GM19351 (cell line): ENCODE measurements around the gene EEF1AKMT4.
A peak's percentile ranks its signal among the peaks of the same experiment; 100 is the strongest.

ENCODE experiments used
- ATAC-seq: cut with Tn5 transposase; IDR thresholded peaks from one replicate; pipeline ENCODE4 v1.9.1; 2021; ENCODE audit warnings: mild to moderate bottlenecking, moderate library complexity; ENCODE audit not compliant: unreplicated experiment

Gene EEF1AKMT4

DNA sequence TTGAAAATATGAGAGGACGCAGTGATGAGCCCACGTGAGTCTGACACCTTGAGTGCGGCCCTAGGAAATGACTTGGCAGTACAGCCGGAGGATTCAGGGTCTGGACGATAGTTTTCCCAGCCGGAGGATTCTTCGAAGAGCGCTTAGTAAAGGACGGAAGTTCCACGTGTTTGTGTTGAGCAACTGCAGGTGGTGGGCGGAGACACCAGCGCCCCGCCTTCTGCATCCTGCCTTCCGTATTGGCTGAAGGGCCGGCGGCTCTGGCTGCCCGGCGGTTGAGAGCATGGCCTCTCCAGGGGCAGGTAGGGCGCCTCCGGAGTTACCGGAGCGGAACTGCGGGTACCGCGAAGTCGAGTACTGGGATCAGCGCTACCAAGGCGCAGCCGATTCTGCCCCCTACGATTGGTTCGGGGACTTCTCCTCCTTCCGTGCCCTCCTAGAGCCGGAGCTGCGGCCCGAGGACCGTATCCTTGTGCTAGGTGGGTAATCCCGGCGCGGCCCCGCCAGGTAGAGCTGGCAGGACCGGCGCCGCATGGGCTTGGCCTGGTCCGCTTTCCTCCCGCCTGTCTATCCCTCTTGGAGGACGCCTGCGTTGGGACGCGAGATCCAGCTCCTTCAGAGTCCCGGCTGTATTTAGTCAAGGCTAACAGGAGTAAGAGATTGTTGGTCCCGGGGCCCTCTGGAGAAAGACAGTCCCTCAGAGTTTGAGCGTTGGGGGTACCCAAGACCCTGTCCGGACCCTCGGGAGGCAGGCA, at the start of gene EEF1AKMT4:
Gene EEF1AKMT4 (plus strand): TSS at position 261 of the 755 bp plus-strand sequence. CDS start 23 bp downstream, at position 284.
- ATAC-seq, result peak; percentile 85

DNA sequence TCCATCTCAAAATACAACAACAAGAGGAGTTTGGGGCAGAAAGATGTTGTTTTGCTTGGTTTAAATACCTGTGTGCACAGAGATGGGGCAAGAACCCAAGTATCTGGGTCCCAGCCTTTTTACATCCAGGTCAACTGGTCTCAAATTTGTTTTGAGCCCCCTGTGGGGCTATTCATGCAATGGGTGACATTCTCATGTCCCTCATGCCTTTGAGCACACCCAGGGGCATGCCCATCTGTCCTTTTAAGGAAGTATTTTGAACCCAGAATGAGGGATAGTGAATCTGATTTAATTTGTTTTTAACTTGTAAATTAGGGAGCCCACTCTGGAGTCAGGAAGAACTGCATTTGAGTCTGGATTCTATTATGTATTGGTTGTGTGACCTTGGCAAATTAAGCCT, 48.6 kb upstream of the EEF1AKMT4 start:
- ATAC-seq, result no peak

DNA sequence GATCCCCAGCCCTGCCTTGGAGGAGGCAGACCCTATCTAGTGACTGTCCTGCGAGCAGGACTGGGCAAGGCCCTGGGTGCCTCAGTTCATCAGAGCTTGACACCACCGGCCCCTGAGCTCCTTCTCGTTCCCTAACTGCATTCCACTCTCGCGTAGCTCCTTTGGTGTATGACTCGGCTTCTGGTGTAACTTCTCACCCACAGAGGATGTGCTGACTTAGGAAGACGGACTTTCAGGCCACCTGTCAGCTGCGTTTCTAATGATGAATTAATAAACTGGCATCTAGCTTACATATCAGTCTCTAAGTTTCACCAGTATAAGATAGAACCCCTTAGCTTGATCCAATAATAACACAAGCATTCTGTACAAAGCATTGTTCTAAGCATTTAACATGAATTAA, 45.9 kb upstream of the EEF1AKMT4 start:
- ATAC-seq, result no peak

DNA sequence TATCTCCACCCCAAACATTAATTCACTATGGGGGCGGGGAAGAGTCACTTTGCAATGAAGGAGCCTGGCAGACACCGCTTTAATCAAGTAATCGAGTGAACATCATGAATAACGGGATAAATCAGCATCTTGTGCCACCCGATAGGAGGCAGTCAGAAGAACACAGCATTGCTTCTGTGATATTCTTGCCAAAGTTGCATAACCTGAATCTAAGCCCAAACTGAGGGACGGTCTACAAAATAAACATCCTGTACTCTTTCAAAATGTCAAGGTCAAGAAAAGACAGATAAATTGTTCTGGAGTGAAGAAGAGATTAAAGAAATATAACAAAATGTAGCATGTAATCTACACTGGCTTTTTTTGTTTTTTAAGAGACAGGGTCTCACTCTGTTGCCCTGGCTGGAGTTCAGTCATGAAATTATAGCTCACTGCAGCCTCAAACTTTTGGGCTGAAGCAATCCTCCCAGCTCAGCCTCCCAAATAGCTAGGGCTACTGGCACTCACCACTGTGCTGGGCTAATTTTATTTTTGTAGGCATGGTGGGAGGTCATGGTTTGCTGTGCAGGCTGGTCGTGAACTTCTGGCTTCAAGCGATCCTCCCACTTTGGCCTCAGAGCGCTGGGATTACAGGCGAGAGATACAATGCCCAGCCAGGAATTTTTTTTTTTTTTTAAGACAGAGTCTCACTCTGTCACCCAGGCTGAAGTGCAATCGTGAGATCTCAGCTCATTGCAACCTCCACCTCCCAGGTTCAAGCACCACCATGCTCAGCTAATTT, 40.1 kb upstream of the EEF1AKMT4 start:
- no peak for ATAC-seq

- ATAC-seq, result no peak
Observed at GRCh38 chr3:184211297-184211696, 38.2 kb upstream of the EEF1AKMT4 start.

DNA sequence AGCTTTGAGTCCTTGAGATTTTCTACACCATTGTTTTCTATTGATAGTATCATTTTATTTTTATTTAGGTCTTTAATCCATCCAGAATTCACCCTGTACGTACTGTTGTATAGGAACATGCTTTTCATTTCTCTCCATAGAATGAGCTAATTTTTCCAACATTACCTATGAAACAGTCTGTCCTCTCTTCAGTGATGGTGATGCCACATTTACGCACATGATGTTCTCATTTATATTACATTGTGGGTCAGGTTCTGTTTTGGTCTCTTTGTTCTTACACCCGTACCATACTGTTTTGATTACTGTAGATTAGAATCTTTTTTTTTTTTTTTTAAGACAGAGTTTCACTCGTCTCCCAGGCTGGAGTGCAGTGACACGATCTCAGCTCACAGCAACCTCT, 37.8 kb upstream of the EEF1AKMT4 start:
- no peak for ATAC-seq

- ATAC-seq, result no peak
Observed at GRCh38 chr3:184218814-184219213, 30.7 kb upstream of the EEF1AKMT4 start.

GRCh38 chr3:184222521-184222920, 27.0 kb upstream of the EEF1AKMT4 start:
- no peak for ATAC-seq

DNA sequence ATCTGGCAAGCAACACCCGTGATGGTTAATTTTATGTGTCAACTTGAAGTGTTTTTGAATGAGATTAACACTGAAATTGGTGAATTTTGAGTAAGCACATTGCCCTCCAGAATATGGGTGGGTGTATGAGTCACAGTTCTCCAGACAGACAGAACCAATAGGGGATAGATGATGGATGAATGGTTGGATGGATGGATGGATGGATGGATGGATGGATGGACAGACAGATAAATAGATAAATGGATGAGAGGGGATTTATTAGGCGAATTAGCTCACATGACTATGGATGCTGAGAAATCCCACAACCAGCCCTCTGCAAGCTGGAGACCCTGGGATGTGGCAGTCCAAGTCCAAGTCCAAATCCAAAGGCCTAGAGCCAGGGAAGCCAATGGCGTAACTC, 25.5 kb upstream of the EEF1AKMT4 start:
- no peak for ATAC-seq

GRCh38 chr3:184227481-184227935, 22.0 kb upstream of the EEF1AKMT4 start:
- peak; percentile 52 for ATAC-seq

DNA sequence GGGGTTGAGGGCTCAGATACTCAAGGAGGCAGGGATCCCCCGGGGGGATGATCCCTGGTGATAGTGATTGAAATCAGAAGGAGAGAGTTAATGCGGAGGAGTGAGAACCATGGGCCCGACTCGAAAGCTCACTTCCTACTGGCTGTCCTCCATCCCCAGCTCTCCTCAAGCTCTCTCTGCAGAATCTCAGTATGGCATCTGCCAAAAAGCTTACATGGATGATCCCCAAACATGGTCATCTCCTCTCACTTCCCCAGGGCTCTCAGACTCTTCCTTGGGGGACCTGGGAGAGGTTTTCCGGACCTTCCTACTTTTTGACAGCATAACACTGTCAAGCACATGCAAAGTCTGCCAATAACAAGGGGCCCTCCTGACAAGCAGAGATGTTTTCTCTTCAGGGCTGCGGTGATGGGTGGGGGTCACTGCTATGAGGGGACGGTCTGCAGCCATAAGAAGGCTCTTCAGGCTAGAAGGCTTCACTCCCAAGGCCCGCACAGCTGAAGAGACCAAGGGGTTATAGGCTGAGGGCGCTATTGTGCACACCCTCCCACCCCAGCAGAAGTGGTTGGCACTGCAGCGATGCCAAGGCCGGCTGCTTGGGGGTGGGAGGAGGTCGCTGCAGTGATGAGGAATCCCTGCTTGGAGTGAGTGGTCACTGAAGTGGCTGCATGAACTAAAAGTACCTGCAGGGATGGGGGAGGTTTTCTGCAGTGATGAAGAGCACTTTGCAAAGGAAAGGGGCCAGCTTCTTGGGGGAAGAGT, 20.9 kb upstream of the EEF1AKMT4 start:
- ATAC-seq, result no peak

DNA sequence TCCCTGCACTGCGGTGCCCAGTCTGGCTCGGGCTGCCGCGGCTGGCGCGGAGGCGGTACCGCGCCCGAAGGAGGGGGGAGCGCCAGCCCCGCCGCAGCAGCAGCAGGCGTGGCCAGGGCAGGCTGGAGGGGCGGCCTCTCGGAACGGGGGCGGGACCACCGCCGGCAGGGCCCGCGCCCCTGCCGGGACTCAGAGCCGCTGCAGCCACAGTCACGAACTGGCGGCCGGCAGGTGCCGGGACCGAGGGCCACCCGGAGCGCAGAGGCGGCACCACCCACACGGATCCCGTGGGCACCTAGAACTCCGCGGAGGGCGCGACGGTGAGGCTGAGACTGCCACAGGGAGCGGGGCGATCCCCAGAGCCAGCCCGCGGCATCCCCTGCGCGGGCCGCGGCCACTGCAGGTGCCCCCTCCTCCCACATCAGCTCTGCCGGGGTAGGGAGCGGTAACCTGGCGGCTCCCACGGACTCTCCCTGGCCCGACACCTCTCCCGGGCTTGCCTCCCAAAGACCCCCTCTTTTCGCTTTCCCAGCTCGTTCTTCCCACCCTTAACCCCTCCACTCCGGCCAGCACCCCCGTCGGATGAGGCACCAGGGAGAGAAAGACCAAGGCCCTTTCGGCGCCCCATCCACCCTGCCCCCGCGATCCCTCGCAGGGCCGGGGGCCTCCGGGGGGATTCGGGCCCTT, 19.9 kb upstream of the EEF1AKMT4 start, which contains the start of gene VWA5B2:
Gene VWA5B2 (plus strand): TSS at position 192 of the 687 bp plus-strand sequence. CDS start 944 bp downstream, outside the sequence.
- peak; percentile 83 for ATAC-seq

DNA sequence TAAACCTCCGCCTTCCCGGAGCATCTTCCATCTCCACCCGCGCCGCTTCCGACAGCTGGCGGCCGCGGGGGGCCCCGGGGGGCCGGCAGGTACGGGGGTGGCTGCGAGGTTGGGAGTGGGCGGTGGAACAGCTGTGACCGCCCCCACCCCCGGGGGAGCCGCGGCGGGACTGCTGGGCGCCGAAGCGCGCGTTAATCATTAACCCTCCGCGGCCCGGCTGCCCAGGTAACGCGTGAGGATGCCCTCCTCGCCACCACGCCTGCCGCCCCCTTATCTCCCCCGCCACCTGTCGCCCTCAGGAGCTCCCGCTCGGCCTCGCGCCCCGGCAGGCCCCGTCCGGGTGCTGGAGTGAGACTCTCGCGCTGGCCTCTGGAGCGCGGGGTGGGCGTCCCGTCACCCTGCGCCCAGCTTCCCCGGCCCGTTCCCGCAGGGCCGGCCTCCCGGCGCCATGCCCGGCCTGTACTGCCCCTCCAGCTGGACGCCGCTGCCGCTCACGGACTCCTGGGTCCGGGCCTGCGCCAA, 19.3 kb upstream of the EEF1AKMT4 start:
- no peak for ATAC-seq

- ATAC-seq, result no peak
Observed at GRCh38 chr3:184230603-184231528, 18.6 kb upstream of the EEF1AKMT4 start.

DNA sequence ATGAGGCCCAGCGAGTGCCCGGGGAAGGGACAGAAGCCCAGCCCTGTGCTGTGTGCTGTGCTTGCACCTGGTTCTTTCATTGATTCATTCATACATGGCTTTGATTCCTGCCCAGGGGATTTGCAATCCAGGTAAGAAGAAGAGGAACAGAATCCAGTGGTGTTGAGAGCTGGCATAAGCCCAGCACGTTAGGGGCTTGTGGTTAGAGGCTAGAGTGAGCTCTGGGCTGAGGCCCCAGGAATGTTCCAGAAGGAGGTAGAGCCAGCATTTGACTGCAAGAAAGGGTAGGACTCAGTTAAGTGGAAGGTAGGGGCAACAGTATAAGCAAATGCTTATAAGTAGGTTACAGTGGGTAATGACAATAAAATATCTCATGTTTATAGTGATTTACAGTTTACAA, 17.8 kb upstream of the EEF1AKMT4 start:
- no peak for ATAC-seq

DNA sequence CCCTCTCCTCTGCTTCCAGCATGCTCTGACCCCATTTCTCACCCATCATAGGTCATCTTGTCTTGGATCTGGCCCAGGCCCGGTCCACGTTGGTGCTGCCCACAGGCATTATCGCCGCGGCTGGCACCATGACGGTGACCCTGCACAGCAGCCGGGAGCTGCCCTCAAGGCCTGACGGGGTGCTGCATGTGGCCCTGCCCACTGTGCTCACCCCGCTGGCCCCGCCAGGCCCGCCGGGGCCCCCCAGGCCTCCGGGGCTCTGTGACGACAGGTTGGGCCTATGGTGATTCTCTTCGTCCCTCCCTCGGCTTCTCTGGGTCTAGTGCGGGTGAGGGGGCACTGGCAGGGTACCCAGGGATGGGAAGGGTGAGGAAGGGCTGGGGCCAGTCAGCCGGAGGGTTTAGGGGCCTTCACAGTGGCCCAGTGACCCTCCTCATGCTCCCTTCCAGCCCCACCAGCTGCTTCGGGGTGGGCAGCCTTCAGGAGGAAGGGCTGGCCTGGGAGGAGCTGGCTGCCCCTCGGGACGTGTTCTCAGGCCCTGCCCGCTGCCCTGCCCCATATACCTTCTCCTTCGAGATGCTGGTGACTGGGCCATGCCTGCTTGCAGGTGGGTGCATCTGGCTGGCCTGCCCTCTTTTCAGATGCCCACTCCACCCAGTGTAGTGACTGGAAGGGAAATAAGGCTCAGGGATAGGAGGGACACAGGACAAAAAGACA, 16.2 kb upstream of the EEF1AKMT4 start:
- ATAC-seq, result no peak

GRCh38 chr3:184234224-184234623, 15.2 kb upstream of the EEF1AKMT4 start:
- no peak for ATAC-seq

GRCh38 chr3:184234671-184235380, 14.6 kb upstream of the EEF1AKMT4 start:
- no peak for ATAC-seq
